K562 (cell line): Measurements from ENCODE around the gene MLLT3. TPM values are rescaled to one million over a fixed set of nuclear protein-coding genes. Genes with fewer than 3 reads are reported as not detected.

Experiments
- ATAC-seq: fragments of 200-7000 bp; cut with Tn5 transposase; 3 replicates; pipeline ENCODE4 v1.9.1; 2020; ENCODE audit warnings: moderate library complexity
- BruUV-seq: library from RNA; stranded (reverse); fragments of 400-500 nt; replicated peaks from 2 replicates; lab custom pipeline; 2021; lab: Mats Ljungman, UMichigan
- CTCF ChIA-PET: fragments of 300-600 bp; formaldehyde crosslinking; extraction: SDS; loops from one replicate; lab custom pipeline; 2021; ENCODE audit warnings: low intra/inter-chr PET ratio; lab: Yijun Ruan, JAX
- POLR2A ChIA-PET: fragments of 300-600, 350-650 bp; sonication (Branson Sonifier 250); formaldehyde crosslinking; extraction: SDS; loops from one replicate; lab custom pipeline; 2021; ENCODE audit warnings: antibody characterized with exemption, inconsistent platforms; lab: Yijun Ruan, JAX
- DNase-seq, 4 experiments: peaks; one replicate each; pipeline versions ENCODE4 v3.0.0 to v3.0.0-alpha.2; 2011 to 2018; ENCODE audit warnings: low spot score in 3 of 4, mixed read lengths in 3 of 4; ENCODE audit errors: extremely low read depth in 1 of 4
- FAIRE-seq: peaks from 2 replicates; lab custom pipeline; 2011; peaks lifted over from hg19 to GRCh38; lab: Jason Lieb, UNC
- H2AFZ ChIP-seq: 2 replicates; pipeline ENCODE4 v1.6.0; 2011; ENCODE audit warnings: low read depth, low read length, control low read depth, inconsistent platforms
- H3K27ac ChIP-seq: fragments of 200-600 bp; 3 replicates; pipeline ENCODE4 v1.8.0; 2011; ENCODE audit warnings: low read depth, mild to moderate bottlenecking, control low read depth, inconsistent platforms, low read length, moderate library complexity, mixed read lengths; ENCODE audit errors: extremely low read depth
- H3K27me3 ChIP-seq, 2 experiments: fragments of 300-600 bp in 1 of 2; 2 replicates in 1 of 2; 3 replicates in 1 of 2; pipeline versions ENCODE4 v1.6.0 to v1.8.0; 2011; ENCODE audit warnings: inconsistent platforms in 2 of 2, low read length in 2 of 2, mild to moderate bottlenecking in 1 of 2, mixed read lengths in 1 of 2, moderate library complexity in 1 of 2; ENCODE audit not compliant: control insufficient read depth in 2 of 2, insufficient read depth in 2 of 2
- H3K36me3 ChIP-seq: fragments of 300-600 bp; 3 replicates; pipeline ENCODE4 v1.8.0; 2011; ENCODE audit warnings: mild to moderate bottlenecking, low read length, inconsistent platforms; ENCODE audit not compliant: control insufficient read depth, insufficient read depth
- H3K4me1 ChIP-seq, 2 experiments: fragments of 200-600 bp in 1 of 2; replicated peaks in 1 of 2; 2 replicates in 1 of 2; 3 replicates in 1 of 2; pipeline versions ENCODE4 v1.5.1 to v1.8.0; 2011; ENCODE audit warnings: inconsistent platforms in 2 of 2, low read length in 2 of 2, mild to moderate bottlenecking in 1 of 2, mixed read lengths in 1 of 2, moderate library complexity in 1 of 2; ENCODE audit not compliant: control insufficient read depth in 2 of 2, insufficient read depth in 2 of 2
- H3K4me2 ChIP-seq: 2 replicates; pipeline ENCODE4 v1.6.1; 2011; ENCODE audit warnings: low read length, control low read depth, inconsistent platforms, mixed read lengths; ENCODE audit not compliant: insufficient read depth
- H3K4me3 ChIP-seq: fragments of 200-600 bp; sonication (generic), shearing (Covaris generic); 2 replicates; pipeline ENCODE4 v1.5.1; 2016; ENCODE audit warnings: control low read depth, inconsistent platforms
- H3K79me2 ChIP-seq: fragments of 200-600 bp; 3 replicates; pipeline ENCODE4 v1.8.0; 2011; ENCODE audit warnings: low read length, inconsistent platforms; ENCODE audit not compliant: control insufficient read depth, insufficient read depth
- H3K9ac ChIP-seq, 2 experiments: 2 replicates each; pipeline versions ENCODE4 v1.6.0 to v1.6.1; 2011; ENCODE audit warnings: low read depth in 2 of 2, low read length in 2 of 2, control low read depth in 1 of 2, inconsistent platforms in 1 of 2, mild to moderate bottlenecking in 1 of 2, mixed read lengths in 1 of 2; ENCODE audit not compliant: insufficient read depth in 1 of 2
- H3K9me1 ChIP-seq: one replicate; pipeline ENCODE4 v1.6.0; 2011; ENCODE audit warnings: inconsistent platforms, mild to moderate bottlenecking, low read length, moderate library complexity; ENCODE audit not compliant: control insufficient read depth, insufficient read depth
- H3K9me3 ChIP-seq: replicated peaks from 2 replicates; pipeline ENCODE4 v1.5.1; 2011; ENCODE audit warnings: low read depth, low read length, inconsistent platforms; ENCODE audit not compliant: control insufficient read depth, insufficient read depth
- H4K20me1 ChIP-seq: replicated peaks from 2 replicates; pipeline ENCODE4 v1.6.1; 2011; ENCODE audit warnings: low read length, inconsistent platforms, mixed read lengths; ENCODE audit not compliant: control insufficient read depth, insufficient read depth
- COPS2 ChIP-seq: fragments of 450-650 bp; conservative IDR thresholded peaks from 2 replicates; pipeline ENCODE4 v1.6.1; 2016; ENCODE audit warnings: mild to moderate bottlenecking, moderate library complexity
- HLTF ChIP-seq: fragments of 450-650 bp; IDR thresholded peaks from 2 replicates; pipeline ENCODE4 v1.6.1; 2016
- MCM2 ChIP-seq: fragments of 450-650 bp; IDR thresholded peaks from 2 replicates; pipeline ENCODE4 v1.6.1; 2017; ENCODE audit warnings: low read depth, mild to moderate bottlenecking
- NEUROD1 ChIP-seq: fragments of 150-350 bp; IDR thresholded peaks from 2 replicates; pipeline ENCODE4 v1.6.1; 2014; ENCODE audit warnings: borderline replicate concordance, low read length, low read depth; ENCODE audit not compliant: partially characterized antibody
- OTX1 ChIP-seq: fragments of 450-650 bp; formaldehyde crosslinking; IDR thresholded peaks from 2 replicates; pipeline ENCODE4 v1.4.0; 2022; ENCODE audit warnings: mild to moderate bottlenecking
- PCBP1 ChIP-seq: fragments of 200-400 bp; formaldehyde crosslinking; IDR thresholded peaks from 2 replicates; pipeline ENCODE4 v1.6.1; 2018; ENCODE audit warnings: mild to moderate bottlenecking, low read depth, low read length; ENCODE audit not compliant: poor library complexity, severe bottlenecking
- SREBF1 ChIP-seq: fragments of 150-350 bp; IDR thresholded peaks from 2 replicates; pipeline ENCODE4 v1.6.1; 2014; ENCODE audit warnings: antibody characterized with exemption, low read depth, low read length, borderline replicate concordance
- ZC3H4 ChIP-seq: sonication (generic); formaldehyde crosslinking; IDR thresholded peaks from 2 replicates; pipeline ENCODE4 v1.9.0; 2021; ENCODE audit warnings: missing genetic modification reagents, borderline replicate concordance
- WGBS: fragments of 100-300 bp; shearing (Covaris generic); methylation state at CpG from one replicate; pipeline ENCODE4 v1.1.6; 2016; ENCODE audit warnings: low coverage, mixed read lengths; ENCODE audit not compliant: insufficient coverage; ENCODE audit errors: missing lambda C conversion rate; 5-methylcytosine and 5-hydroxymethylcytosine counted together
- in situ Hi-C: fragments of 300-500 bp; cut with MboI; formaldehyde crosslinking; loops from 4 replicates; pipeline ENCODE4 v1.15.0; 2018; ENCODE audit warnings: inconsistent platforms, mixed read lengths
- intact Hi-C: fragments of 100-400 bp; cut with micrococcal nuclease; formaldehyde crosslinking; loops from 2 replicates; pipeline ENCODE4 v1.14.2; 2022
- polyA plus RNA-seq, 8 experiments: library from polyadenylated mRNA; depleted of rRNA in 4 of 8; stranded (reverse) in 5 of 8; unstranded in 3 of 8; fragments of >200 nt; fragmentation: Nextera tagmentation in 2 of 8; fragmentation: Illumina TruSeq in 1 of 8; extraction: Ambion mirVana in 2 of 8; extraction: Trizol in 1 of 8; gene quantifications; 2 replicates each; pipeline versions ENCODE4 v1.2.1 to v1.2.3, GENCODE V29; 2011 to 2014; ENCODE audit warnings: inconsistent platforms in 1 of 8, missing spikeins in 1 of 8
- total RNA-seq, 7 experiments: library from RNA; depleted of rRNA in 6 of 7; stranded (reverse); fragments of >200 nt in 6 of 7; fragmentation: Illumina TruSeq in 2 of 7; extraction: Trizol in 2 of 7; gene quantifications; 2 replicates each; pipeline versions ENCODE4 v1.2.1 to v1.2.3, GENCODE V29; 2011 to 2021; ENCODE audit warnings: low replicate concordance in 1 of 7

Gene MLLT3
- total and polyA plus RNA-seq, 9 of the 15 experiments (the other 6 are each of a cell fraction or from before 2014, with no cell fraction given), result 0.07 to 0.42 (median 0.22) TPM; not detected in 4

- CTCF ChIA-PET, result no interaction called here
- no peak for ATAC-seq
- H3K79me2 ChIP-seq, result no peaks in the 10 kb centered on the region
- H3K4me3 ChIP-seq, result no peak overlapping the region
- no peak overlapping the region for H3K27ac ChIP-seq
- POLR2A ChIA-PET, result no interaction called here
- H3K9me1 ChIP-seq, result no peaks in the 10 kb centered on the region
- H3K36me3 ChIP-seq, result no peaks in the 10 kb centered on the region
- WGBS, result 0% methylated on average over 4 of the region's 6 CpGs
- in situ Hi-C loops (no loop called here), intact Hi-C loops (no loop called here)
- H3K4me1 ChIP-seq, result no peaks in the 10 kb centered on the region
- DNase-seq, result no peak
- no peaks in the 10 kb centered on the region for H3K9me3 ChIP-seq
- TF ChIP-seq OTX1 (CRISPR knock-in tag), result no peak
- H3K27me3 ChIP-seq, result no peaks in the 10 kb centered on the region
- H3K9ac ChIP-seq, result no peak overlapping the region
- H2AFZ ChIP-seq, result no peak overlapping the region
- no TSS peak for BruUV-seq
- no peaks in the 10 kb centered on the region for H4K20me1 ChIP-seq
- no peak for FAIRE-seq
- no peak overlapping the region for H3K4me2 ChIP-seq
Observed at GRCh38 chr9:20321423-20322082, 300.7 kb downstream of the MLLT3 start.

- ATAC-seq, result no peak
- no peak overlapping the region for H3K4me3 ChIP-seq
- H3K9me1 ChIP-seq, result no peaks in the 10 kb centered on the region
- TF ChIP-seq HLTF (no peak), SREBF1 (no peak), NEUROD1 (no peak), PCBP1 (no peak), ZC3H4 (CRISPR knock-in tag) (no peak), MCM2 (no peak), COPS2 (no peak)
- no peaks in the 10 kb centered on the region for H4K20me1 ChIP-seq
- H3K27me3 ChIP-seq, result no peaks in the 10 kb centered on the region
- ChIA-PET CTCF (no interaction called here), POLR2A (no interaction called here)
- FAIRE-seq, result no peak
- H3K4me2 ChIP-seq, result no peak overlapping the region
- H3K36me3 ChIP-seq, result no peaks in the 10 kb centered on the region
- H3K9me3 ChIP-seq, result no peaks in the 10 kb centered on the region
- no peak overlapping the region for H3K9ac ChIP-seq
- 7% methylated on average over 2 of the region's 2 CpGs for WGBS
- no peak overlapping the region for H2AFZ ChIP-seq
- no peaks in the 10 kb centered on the region for H3K79me2 ChIP-seq
- intact Hi-C loops, result no loop called here
- no peak for DNase-seq
- H3K4me1 ChIP-seq, result no peaks in the 10 kb centered on the region
- H3K27ac ChIP-seq, result no peak overlapping the region
- in situ Hi-C loops, result no loop called here
- no TSS peak for BruUV-seq
Observed at GRCh38 chr9:20320921-20321320, 301.4 kb downstream of the MLLT3 start.
